Brain pericyte (primary cell): ENCODE data around the gene UFD1.

Experiments used
- DNase-seq: peaks from one replicate; pipeline ENCODE4 v3.0.0-alpha.2; 2012; ENCODE audit warnings: low read depth, low spot score

The UFD1 gene

DNA sequence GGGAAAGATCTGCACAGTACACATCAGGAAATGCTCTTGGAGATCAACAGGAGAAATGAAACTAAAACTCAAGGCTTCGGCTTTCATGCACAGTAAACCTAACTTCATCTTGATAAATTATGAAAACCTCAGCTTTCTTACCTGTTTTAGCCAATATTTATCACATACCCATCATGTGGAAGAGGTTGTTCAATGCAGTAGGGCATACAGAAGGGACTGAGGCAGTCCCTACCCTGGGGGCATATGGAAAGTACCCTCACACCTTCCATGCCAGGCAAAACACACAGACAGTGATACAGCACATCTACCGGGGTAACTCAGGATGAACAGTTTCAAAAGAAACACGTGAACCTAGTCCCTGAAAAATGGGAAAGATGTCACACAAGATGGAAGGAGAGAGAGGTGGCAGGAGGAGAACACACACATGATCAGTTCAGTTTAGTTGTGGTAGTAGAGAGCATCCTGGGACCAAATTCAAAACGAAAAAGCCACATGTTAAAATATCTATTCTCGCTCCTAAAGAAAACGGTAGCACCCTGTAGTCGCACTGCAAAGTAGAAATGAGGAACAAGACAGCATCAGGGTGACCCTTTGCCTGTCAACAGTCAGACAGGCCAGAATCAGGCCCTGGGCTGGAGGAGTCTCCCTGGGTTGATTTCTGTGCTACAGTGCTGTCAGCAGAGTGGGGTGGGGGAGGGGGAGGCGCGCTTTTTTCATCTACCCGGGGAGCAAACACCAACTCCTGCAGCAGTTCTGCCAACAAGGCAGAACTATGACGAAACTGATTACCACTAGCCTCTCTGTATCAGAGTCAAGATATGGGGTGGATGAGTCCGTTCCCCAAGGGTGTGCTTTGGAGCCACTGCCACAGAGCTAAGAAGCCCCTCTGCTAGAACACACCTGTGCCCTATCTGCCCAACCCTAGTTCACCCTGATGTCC is 48.8 kb downstream of the UFD1 start:
- no peak for DNase-seq

DNA sequence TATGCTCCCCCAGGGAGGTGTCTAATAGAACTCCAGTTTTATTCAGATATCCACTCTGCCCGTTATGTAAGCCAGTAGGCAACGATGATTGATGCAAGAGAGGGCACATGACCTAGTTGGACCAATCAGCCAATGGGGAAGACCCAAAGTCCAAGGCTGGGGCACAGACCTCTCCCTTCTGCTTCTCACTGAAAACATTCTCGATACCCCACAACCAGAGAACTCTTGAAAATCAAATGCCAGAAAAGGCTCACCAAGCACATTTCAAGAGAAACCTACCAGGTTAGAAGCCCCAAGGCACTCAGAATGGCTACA is 54.9 kb downstream of the UFD1 start:
- DNase-seq, result no peak

DNA sequence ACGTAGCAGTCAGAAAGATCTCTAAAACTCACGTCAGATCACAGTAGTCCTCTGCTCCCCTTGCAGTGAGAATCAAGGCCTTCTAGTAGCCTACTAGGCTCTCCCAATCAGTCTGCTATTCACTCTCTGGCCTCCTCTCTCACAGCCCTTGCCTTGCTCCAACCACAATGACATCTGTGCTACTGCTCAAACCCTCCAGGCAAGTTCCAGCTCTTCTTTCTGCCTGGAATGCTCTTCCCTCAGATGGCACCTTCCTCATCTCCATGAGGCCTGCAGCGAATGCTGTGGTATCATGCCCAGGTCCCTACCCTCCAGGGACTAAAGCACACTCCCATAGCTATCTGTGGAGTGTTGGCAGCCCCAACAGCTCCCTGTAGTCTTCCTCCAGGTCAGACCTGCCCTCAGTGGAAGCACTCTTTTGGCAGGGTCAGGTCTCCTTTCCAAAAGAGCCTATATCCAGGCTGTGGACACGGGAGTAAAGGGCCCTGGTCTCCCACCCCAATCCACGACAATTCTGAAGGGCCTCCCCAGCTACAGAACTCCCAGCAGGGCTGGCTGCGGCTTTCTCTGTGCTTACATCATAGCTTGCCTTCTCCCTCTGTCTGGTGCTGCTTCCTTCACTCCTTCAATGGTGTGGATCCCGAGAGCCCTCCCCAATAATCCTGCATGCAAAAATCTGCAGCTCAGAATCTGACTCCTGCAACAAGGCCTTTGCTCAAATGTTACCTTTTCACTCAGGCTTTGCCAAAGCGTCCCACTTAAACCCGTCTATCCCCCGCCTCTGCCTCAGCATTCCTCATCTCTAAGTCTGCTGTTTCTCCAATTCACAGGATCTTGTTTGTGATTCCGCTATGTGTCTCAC is 56.3 kb downstream of the UFD1 start:
- DNase-seq, result no peak

DNA sequence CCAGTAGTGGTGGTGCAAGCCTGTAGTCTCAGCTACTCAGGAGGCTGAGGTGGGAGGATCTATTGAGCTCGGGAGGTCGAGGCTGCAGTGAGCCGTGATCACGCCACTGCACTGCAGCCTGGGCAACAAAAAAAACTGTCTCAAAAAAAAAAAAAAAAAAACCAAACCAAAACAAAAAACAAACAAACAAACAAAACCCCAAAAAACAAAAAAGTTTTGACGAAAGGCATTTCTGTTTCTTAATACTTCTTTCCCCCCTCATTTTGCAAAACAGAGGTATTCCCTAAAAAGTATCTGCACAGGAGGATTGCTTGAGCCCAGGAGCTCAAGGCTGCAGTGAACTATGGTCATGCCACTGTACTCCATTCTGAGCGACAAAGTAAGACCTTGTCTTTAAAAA is 58.7 kb downstream of the UFD1 start:
- DNase-seq, result no peak

DNA sequence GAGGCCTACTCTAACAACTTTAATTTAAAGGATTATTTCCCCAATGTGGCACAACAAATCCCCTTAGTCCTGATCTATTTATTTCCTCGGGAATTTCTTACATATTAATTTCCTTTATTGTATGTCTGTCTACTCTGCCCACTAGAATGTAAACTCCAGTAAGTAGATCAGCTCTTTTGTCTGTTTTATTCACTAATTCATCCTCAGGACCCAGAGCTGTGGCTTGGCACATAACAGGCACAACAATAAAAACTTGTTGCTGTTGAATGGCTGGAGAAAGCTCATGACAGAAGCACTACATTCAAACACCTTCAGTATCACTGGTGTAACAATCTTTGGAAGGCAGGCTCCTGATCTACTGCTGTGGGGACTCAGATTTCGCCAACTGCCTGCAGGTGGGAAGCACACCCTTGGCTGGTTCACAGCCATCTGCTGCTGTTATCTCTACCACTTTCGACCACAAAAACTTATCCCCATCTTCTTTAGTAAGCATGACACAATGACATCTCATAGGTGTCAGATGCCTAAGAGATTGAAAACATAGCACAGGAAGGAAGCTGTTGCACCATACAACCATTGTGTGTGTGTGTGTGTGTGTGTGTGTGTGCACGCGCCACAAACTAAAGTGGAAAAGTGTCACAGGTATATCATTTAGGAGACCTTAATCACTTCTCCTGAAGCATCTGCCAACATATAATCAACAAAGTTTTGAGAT is 59.4 kb downstream of the UFD1 start:
- DNase-seq, result no peak

DNA sequence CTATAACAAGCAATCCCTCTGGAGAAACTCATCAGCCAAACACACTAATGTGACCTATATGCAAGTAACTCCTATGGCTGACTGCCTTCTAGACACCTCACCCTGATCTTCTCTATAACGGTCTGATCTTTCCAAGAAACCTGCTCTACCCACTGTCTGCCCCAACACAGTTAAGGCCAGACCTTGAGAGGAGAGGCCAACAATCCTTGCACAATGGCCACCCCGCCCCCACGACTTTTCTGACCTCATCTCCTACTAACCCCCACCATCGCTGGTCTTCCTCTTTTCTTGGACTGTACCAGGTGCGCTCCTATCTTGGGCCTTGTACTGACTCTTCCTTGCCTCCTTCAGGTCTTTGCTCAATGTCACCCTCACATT is 59.9 kb downstream of the UFD1 start:
- no peak for DNase-seq

DNA sequence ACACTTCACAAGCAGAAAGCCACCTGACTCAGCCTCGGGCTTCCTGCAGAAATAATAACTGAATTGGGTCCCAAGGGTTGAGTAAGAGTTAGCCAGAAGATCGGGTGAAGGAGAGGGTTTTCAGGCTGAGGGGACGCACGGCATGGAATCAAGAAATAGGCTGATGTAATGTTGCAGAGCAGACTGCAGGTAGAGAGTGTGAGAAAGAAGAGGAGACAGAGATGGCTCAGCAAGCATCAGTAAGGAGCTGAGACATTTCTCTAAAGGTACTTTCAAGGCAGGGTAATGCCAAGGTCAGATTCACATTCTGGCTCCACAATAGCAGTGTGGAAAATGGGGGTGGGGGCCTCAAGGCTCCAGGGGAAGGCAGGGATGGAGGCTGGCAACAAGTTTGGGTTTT is 66.1 kb downstream of the UFD1 start:
- no peak for DNase-seq

DNA sequence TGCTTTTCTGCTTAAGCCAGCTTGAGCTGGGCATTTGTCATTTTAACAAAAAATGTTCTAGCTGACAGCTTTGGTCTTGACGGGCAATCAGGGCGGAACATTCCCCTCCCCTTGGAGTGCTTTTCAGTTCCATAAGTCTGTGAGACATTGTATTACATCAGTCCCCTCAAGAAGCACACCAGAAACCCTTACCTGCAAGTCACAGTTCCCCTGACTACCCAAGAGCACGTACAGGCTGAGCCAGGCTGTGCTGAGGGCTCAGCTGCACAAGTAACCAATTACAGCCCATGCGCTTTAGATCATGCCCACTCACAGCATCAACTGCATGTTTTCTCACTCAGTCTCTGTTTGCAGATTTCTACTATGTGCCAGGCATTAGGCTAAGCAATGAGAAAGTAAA is 66.5 kb downstream of the UFD1 start:
- DNase-seq, result no peak

DNA sequence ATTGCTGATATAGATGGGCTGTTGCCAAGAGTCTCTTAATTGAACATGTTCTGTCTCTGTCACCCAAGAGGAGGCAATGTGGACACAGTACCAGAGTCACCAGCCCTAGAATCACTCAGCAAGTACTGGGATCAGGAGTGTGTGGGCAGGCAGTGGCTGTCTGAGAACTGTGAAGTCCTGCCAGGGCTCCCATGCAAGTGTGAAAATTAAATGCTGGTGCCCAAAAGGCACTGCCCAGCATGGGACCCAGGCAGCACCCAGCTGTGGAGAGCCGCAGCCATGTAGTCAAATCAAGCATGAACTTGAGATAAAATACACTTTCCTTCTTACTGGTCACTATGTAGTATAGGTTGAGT is 67.3 kb downstream of the UFD1 start:
- DNase-seq, result no peak

DNA sequence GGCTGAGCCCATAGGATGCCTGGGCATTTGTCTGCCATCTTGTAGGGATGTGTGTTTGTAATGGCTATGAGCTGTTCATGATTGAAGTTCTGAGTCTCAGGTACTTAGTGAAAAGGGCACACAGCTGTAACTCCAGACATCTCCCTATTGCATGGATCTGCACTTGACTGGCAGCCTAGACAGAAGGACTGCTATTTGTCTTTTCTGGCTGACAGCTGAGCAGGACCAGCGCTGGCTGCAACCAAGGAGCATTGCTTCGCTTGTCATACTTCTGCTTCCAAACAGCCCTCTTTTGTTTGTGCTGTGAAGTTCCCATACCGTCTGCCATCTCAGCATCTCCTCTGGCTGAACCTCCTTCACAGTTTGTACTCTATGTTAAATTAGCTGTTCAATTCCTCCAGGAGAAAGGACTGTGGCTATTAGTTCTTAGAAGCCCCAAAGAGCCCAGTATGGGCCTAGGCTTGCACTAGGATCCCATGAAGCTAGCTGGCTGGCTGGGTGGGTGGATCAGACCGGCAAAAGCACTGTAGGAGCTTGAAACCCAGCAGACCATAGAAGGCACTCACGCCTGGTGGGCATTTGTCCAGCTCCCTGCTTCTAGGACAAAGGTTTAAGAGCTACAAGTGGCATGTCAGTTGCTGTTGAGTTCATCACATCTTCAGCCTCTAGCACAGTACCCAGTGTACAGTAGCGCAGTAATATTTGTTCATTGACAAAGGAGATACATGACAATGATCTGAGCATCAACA is 67.9 kb downstream of the UFD1 start:
- DNase-seq, result no peak

DNA sequence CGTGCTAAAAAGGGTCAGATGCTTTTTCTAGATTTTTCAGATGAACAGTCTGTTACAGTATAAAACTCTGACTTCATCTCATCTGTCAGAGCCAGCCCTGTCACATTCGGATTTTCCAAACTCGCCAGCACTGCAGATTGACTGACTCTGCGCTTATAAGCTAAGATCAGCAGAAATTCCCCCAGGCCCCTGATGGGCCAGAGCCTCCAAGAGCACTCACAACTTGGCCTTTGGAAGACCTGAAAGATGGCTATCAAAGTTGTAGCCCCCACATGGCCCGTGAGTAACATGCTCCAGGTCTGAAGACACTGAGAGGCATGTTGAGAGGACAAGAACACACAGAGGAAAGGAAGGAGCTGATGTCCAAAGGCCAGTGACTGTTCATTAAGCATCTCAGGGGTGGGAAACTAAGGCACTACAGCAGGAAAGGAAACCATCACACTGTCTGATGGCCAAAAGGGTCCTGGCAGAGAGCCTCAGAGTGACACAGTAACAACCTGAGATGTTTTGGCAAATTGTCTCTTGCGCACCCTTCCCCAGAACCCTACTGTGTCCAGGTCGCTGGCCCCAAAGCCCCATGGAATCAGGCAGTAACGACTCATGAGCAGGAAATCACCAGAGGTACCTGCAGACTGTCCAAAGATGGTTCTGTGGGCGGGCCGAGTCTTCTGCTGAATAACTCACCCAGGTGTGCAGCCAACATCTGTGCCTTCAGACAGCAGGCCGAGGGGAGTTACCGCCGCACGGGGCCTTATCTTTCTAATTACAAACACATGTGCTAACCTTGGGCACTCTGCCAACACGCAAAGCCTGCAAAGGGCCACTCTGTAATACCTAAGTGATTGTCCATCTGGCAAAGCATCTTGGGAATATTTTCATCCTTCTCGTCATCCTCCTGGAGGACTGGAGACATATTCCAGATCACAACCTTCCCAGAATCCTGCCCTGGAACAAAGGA is 71.1 kb downstream of the UFD1 start:
- no peak for DNase-seq

DNA sequence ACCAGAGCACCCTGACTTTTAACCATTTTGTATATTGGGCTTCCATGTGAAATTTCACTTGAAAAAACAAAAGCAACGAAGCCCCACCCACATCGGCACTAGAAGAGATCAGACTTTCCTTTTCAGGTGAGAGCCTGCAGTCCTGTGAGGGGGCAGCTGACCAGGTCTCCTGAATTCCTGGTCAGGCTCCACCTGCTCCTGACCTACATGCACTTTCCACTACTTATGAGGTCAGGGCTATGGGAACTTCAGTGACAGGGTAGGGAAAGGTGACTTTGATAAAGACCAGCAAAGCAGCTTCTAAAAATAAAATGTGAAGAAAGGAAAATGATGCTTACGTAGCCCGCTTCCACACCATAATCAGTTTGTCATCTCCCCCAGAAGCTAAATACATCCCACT is 72.1 kb downstream of the UFD1 start:
- no peak for DNase-seq

DNA sequence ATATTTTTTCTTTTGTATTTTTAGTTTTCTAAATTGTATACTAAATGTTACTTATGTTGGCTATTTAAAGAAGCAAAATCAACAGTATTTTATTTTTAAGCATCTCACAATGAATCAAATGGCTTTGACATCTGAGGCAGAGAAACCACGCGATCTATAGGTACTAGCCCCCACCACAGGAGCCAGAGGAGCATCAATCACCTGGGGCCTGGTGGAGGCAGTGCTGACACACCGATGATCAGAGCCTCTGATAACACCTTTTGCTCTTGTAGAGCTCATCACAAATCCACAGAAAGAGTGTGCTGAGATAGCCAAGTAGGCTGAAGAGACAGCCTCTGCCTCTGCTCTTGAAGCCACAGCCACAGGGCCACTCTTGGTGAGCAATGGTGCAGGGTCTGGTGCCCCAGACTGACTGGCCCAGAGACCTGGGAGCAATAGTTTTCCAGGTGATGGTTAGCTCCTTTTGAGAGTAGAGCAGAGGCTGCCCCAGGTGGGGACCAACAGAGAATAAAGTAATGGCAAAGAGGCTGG is 72.6 kb downstream of the UFD1 start:
- no peak for DNase-seq

DNA sequence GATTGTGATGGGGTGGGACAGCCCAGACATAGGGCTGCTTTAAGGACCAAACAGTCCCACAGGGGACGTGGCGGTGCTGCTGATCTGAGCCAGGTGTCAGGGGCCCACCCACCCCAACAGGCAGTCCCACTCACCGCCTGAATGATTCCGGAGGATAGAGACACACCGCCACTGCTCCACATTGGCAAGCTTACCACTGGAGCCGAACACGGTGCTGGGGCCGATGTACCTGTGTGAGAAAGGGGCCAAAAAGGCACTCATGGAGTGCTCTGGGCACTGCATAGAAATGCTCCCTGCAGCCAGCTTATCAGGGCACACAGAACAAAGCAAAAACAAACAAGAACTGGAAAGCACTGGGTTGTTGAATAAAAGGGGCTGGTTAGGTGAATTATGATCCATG is 73.3 kb downstream of the UFD1 start:
- no peak for DNase-seq

DNA sequence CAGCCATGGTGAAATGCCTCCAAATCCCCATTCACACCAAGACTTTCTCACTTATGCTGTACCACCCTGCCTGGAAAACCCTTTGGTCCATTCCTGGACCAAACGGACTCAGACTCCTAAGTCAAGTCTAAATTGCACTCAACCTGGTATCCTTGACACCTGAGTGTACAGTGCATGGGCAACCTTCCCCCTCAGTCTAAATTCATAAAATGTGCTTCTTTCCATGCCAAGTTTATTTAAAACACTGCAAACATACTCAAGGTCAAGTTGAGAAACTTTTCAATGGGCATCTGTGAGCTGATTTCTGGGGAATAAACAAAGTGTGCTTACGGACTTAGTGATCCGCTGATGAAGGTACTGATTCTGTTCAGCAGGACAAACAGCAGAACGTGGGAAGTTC is 73.9 kb downstream of the UFD1 start:
- DNase-seq, result no peak

DNA sequence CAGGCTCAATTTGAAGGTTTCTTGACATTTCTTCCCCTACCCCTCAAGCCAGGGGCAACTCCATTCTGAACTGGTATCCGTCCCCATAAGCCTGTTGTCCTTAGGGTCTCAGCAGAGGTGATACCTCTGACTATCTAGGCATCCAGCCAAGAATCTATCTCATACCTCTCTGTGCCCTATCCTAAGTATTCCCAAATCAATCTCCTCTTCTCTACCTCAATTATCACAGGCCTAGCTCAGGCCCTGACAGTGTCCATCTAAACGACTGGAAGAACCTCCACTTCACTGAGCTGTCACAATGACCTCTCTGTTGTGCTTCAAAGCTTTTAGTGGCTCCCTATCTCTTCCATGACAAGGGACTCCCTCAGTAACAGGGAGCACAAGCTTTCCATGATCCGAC is 74.3 kb downstream of the UFD1 start:
- no peak for DNase-seq

DNA sequence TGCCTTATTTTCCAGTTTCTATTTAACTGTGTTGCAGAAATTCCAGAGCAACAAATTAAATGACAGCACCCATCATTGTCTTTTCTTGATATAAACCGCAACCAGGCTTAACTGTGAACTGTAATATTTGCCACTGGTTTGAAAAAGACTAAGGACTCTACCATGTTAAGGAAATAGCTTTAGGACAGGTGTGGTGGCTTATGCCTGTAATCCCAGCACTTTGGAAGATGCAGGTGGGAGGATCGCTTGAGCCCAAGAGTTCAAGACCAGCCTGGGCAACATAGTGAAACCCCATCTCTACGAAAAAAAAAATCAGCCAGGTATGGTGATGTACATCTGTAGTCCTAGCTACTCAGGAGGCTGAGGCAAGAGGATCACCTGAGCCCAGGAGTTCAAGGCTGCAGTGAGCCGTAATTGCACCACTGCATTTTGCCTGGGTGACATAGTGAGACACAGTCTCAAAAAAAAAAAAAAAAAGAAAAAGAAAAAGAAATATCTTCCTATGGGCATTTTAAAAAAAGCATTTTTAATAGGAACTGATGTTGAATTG is 76.3 kb downstream of the UFD1 start:
- DNase-seq, result no peak

DNA sequence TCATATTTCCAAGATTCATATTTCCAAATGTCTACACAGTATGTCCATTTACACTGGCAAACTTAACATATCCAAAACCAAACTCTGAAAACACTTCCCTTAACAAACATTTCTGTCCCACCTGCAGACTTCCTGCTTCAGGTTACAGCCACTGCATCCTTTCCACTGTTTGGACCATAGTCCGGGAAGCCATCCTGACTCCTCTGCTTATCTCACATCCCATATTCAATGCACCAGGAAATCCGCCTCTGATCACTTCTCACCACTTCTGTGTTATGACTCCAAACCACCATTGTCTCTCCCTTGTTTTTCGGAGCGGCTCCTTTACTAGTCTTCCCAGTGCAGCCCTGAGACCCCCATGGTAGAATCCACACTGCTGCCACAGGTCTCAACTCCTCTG is 77.5 kb downstream of the UFD1 start:
- DNase-seq, result no peak

DNA sequence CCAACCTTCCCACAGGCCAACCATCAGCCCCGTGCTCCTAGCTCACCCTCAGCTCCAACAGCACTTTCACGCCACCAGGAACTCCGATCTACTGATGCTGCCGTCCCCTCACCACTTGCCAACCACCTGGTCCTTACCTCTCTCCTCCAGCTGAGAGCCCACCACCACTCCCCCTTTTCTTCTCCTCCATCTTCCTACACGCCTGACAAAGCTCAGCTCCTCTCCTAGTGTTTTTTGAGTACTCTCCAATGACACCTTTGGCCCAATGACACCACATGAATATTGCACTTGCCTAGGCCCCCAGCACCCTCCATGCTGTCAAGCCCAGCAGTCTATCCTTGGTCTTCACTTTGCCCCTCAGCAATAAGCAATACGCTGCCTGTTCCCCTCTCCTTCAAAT is 78.1 kb downstream of the UFD1 start:
- no peak for DNase-seq
